Glutamatergic neuron (in vitro differentiated cells): ENCODE results near the gene UGT1A3. TPM values are rescaled to one million over a fixed set of nuclear protein-coding genes. Genes with fewer than 3 reads are reported as not detected.

Experiments used
- DNase-seq: peaks from one replicate; pipeline ENCODE4 v3.0.0; 2022
- H3K27ac Mint-ChIP-seq: one replicate; pipeline ENCODE4 v1.8.0; 2020; ENCODE audit warnings: mild to moderate bottlenecking, mixed read lengths, inconsistent platforms; ENCODE audit not compliant: unreplicated experiment
- H3K27me3 Mint-ChIP-seq: one replicate; pipeline ENCODE4 v1.8.0; 2020; ENCODE audit warnings: mild to moderate bottlenecking, moderate library complexity, mixed read lengths, inconsistent platforms; ENCODE audit not compliant: unreplicated experiment
- H3K36me3 Mint-ChIP-seq: one replicate; pipeline ENCODE4 v1.8.0; 2020; ENCODE audit warnings: mild to moderate bottlenecking, mixed read lengths, inconsistent platforms; ENCODE audit not compliant: unreplicated experiment
- H3K4me1 Mint-ChIP-seq: one replicate; pipeline ENCODE4 v1.8.0; 2020; ENCODE audit warnings: mild to moderate bottlenecking, low read depth, mixed read lengths, inconsistent platforms; ENCODE audit not compliant: unreplicated experiment
- H3K4me3 Mint-ChIP-seq: one replicate; pipeline ENCODE4 v1.8.0; 2020; ENCODE audit warnings: mild to moderate bottlenecking, mixed read lengths, inconsistent platforms; ENCODE audit not compliant: unreplicated experiment
- H3K9me3 Mint-ChIP-seq: one replicate; pipeline ENCODE4 v1.8.0; 2020; ENCODE audit warnings: mild to moderate bottlenecking, moderate library complexity, mixed read lengths, inconsistent platforms; ENCODE audit not compliant: unreplicated experiment
- total RNA-seq: library from RNA; stranded (reverse); fragmentation: NEBNext Ultra II Directional; extraction: Animal tissue kit (Norgen Biotek cat#: 25700); gene quantifications from one replicate; pipeline ENCODE4 v1.2.1, GENCODE V29; 2021; ENCODE audit not compliant: unreplicated experiment
- TF ChIP-seq, protein P1 (sequence below): fragments of 200-600 bp; sonication (generic); IDR thresholded peaks from one replicate; pipeline ENCODE4 v1.5.0; 2021; ENCODE audit not compliant: partially characterized antibody, unreplicated experiment

The UGT1A3 gene
- total RNA-seq, 1 donor from 2014 or later, result not detected

DNA sequence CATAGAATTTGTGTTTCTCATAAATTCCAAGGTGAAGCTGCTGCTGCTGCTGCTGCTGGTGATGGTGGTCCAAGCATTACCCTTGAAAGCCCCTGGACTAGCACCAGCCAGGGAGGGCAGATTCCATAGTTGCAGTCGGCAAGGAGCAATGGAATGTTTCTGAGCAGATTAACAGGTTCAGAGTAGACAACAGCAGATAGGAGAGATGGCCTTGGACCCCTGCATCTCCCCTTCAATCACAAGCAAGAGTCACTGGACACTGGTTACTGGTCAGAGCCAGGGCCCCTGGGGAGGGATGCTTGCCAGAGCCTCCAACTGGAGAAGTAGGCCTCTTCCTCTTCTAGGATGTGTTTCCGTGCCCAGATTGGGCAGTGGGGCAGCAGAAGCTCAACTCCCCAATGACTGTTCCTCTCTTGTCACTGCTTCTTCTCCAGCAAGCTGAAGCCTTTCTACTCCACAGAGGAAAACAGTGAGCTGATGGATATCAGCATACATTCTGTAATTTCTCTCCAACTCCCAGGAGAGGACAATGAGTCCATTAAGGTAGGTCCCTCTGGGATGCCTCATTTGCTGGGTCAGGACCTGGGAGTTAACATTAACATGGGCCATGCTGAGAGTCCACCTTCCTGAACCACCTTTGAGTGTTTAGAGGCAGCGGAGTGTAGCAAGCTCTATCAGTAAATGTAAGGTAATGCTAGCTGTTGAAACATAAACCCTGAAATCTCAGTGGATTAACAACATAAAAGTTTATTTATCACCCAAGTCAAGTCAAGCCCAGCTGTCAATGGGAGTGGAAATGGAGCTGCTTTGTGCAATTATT lies 84.6 kb downstream of the UGT1A3 start:
- Mint-ChIP-seq H3K27me3 (no peaks in the 10 kb centered on the region), H3K9me3 (peaks cover 6% of the 10 kb centered on the region), H3K27ac (no peak overlapping the region), H3K4me3 (no peak overlapping the region), H3K4me1 (peaks cover 3% of the 10 kb centered on the region), H3K36me3 (no peaks in the 10 kb centered on the region)
- no peak for DNase-seq
- TF ChIP-seq, protein P1, sequence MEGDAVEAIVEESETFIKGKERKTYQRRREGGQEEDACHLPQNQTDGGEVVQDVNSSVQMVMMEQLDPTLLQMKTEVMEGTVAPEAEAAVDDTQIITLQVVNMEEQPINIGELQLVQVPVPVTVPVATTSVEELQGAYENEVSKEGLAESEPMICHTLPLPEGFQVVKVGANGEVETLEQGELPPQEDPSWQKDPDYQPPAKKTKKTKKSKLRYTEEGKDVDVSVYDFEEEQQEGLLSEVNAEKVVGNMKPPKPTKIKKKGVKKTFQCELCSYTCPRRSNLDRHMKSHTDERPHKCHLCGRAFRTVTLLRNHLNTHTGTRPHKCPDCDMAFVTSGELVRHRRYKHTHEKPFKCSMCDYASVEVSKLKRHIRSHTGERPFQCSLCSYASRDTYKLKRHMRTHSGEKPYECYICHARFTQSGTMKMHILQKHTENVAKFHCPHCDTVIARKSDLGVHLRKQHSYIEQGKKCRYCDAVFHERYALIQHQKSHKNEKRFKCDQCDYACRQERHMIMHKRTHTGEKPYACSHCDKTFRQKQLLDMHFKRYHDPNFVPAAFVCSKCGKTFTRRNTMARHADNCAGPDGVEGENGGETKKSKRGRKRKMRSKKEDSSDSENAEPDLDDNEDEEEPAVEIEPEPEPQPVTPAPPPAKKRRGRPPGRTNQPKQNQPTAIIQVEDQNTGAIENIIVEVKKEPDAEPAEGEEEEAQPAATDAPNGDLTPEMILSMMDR, result no peak

DNA sequence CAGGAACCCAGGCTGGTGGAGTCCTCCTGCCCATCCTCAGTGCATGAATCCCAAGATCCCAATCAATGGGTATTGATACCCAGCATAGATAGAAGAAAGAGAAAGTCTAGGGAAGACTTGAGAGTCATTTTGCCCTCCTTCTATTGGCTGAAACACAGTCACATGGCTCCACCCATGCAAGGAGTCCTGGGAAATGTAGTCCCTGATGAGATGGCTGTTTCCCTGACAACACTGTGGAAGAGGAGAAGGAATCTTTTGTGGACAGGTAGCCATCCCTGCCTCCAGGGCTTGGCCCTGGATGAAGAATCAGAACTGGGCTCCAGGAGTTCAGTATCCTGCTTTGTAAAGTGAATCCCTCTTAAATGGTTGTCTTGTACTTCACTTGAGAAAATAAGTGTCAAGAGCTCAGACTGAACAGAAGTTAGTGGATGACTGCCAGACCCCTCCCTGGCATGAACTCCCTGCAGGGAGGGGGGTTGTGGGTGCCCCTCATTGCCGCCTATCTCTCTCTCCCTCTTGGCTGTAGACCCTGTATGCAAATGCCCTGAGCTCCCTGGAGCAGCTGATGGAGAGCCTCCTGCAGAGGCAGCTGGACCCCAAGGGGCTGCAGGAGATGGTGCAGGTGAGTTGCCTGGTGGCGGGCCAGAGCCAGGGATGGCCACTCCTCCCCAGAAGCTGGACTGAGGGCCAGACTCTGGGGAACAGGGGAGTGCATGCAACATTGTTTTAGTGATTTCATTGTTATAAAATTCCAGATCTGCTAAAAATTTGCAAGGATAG lies 85.4 kb downstream of the UGT1A3 start:
- Mint-ChIP-seq H3K36me3 (no peaks in the 10 kb centered on the region), H3K4me3 (no peak overlapping the region), H3K9me3 (peaks cover 6% of the 10 kb centered on the region), H3K27me3 (peaks cover 2% of the 10 kb centered on the region), H3K27ac (no peak overlapping the region), H3K4me1 (peaks cover 3% of the 10 kb centered on the region)
- TF ChIP-seq, protein P1, result no peak
- no peak for DNase-seq

DNA sequence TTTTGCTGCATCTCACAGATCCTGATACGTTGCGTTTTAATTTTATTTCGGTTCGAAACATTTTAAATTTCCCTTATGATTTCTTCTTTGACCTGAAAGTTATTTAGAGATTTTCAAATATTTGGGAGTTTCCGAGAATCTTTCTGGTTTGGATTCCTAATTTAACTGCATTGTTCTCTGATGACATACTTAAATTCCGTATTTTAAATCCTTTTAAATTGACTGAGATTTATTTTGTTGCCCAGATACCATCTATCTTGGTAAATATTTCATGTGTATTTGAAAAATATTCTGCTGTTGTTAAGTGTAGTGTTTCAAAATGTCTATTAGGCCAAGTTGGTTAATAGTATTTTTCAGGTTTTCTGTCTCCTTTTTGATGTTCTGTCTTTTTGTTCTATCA lies 87.0 kb downstream of the UGT1A3 start:
- Mint-ChIP-seq H3K27ac (no peak overlapping the region), H3K4me1 (peaks cover 3% of the 10 kb centered on the region), H3K4me3 (no peak overlapping the region), H3K9me3 (peaks cover 1% of the 10 kb centered on the region), H3K36me3 (no peaks in the 10 kb centered on the region), H3K27me3 (peaks cover 5% of the 10 kb centered on the region)
- no peak for DNase-seq
- TF ChIP-seq, protein P1, result no peak

DNA sequence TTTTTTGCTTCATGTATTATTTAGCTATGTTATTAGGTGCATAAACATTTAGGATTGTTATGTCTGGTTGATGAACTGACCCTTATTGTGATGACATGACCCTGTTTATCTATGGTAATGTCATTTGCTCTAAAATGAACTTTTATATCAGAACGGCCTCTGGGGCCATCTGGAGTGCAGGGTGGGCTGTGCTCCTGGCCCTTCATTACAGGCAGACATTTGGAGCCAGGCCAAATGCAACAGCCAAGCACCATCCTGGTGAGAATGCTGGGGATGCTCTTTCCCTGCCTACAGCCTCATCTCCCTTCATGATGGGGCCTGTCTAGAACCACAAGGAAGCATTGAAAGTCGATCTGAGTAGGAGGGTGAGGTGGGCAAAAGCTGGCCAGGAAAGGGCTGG lies 87.5 kb downstream of the UGT1A3 start:
- H3K27ac Mint-ChIP-seq, result no peak overlapping the region
- H3K36me3 Mint-ChIP-seq, result no peaks in the 10 kb centered on the region
- peaks cover 3% of the 10 kb centered on the region for H3K4me1 Mint-ChIP-seq
- no peak for DNase-seq
- no peak overlapping the region for H3K4me3 Mint-ChIP-seq
- peaks cover 4% of the 10 kb centered on the region for H3K9me3 Mint-ChIP-seq
- peaks cover 7% of the 10 kb centered on the region for H3K27me3 Mint-ChIP-seq
- TF ChIP-seq, protein P1, result no peak

DNA sequence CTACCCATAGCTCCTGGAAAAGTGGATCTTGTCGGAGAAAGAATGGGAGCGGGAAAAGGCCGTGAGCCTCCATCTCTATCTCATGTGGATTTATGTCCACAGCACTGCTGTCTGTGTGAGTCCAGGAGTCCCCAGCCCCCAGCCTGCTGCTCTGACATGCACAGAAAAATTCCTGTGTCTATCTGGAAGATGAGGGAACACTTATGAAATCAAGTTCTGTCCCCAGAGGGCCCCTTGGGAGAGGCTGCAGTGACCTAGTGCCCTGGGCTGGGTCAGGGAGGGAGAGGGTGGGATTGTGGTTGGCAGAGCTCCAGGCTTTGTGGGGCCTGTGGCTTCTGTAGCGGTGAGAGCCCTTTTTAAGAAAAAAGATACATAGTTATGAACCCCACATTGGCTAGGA lies 87.9 kb downstream of the UGT1A3 start:
- Mint-ChIP-seq H3K27ac (no peak overlapping the region), H3K9me3 (peaks cover 4% of the 10 kb centered on the region), H3K4me3 (no peak overlapping the region), H3K4me1 (peaks cover 3% of the 10 kb centered on the region), H3K36me3 (no peaks in the 10 kb centered on the region), H3K27me3 (peaks cover 7% of the 10 kb centered on the region)
- DNase-seq, result no peak
- TF ChIP-seq, protein P1, result no peak
